Neural cell (in vitro differentiated cells): Measurements from ENCODE around the gene EIF4G3. TPM values are rescaled to one million over a fixed set of nuclear protein-coding genes. Genes with fewer than 3 reads are reported as not detected.

Experiments
- H2AFZ ChIP-seq: fragments of 200-600, 300-800 bp; sonication (generic), shearing (Covaris generic); 2 replicates; pipeline ENCODE4 v1.6.0; 2014; ENCODE audit warnings: low read depth, mild to moderate bottlenecking, antibody characterized with exemption, low read length, moderate library complexity
- H3F3A ChIP-seq: fragments of 200-600 bp; shearing (Covaris generic); 2 replicates; pipeline ENCODE4 v1.6.1; 2016; ENCODE audit warnings: mild to moderate bottlenecking, moderate library complexity, mixed read lengths, antibody characterized with exemption, low read length; ENCODE audit not compliant: insufficient read depth, poor library complexity, severe bottlenecking
- H3K27ac ChIP-seq: fragments of 200-600, 300-800 bp; sonication (generic), shearing (Covaris generic); 2 replicates; pipeline ENCODE4 v1.5.1; 2014; ENCODE audit warnings: mild to moderate bottlenecking, low read length, moderate library complexity
- H3K27me3 ChIP-seq: fragments of 300-800, 200-600 bp; sonication (generic), shearing (Covaris generic); 2 replicates; pipeline ENCODE4 v1.6.0; 2014; ENCODE audit warnings: mild to moderate bottlenecking, low read depth, low read length, moderate library complexity; ENCODE audit not compliant: insufficient read depth
- H3K36me3 ChIP-seq: fragments of 300-800, 200-600 bp; sonication (generic), shearing (Covaris generic); 2 replicates; pipeline ENCODE4 v1.5.1; 2014; ENCODE audit warnings: mild to moderate bottlenecking, antibody characterized with exemption, low read length, moderate library complexity; ENCODE audit not compliant: insufficient read depth
- H3K4me2 ChIP-seq: fragments of 300-800, 200-600 bp; sonication (generic), shearing (Covaris generic); 2 replicates; pipeline ENCODE4 v1.6.0; 2014; ENCODE audit warnings: mild to moderate bottlenecking, low read length
- H3K4me3 ChIP-seq: fragments of 300-800, 200-600 bp; sonication (generic), shearing (Covaris generic); 2 replicates; pipeline ENCODE4 v1.5.1; 2014; ENCODE audit warnings: mild to moderate bottlenecking, low read length, moderate library complexity
- H3K79me2 ChIP-seq: fragments of 200-600 bp; shearing (Covaris generic); replicated peaks from 2 replicates; pipeline ENCODE4 v1.6.0; 2014; ENCODE audit warnings: mild to moderate bottlenecking, low read length, moderate library complexity; ENCODE audit not compliant: insufficient read depth
- H3K9ac ChIP-seq: fragments of 300-800, 200-600 bp; sonication (generic), shearing (Covaris generic); 2 replicates; pipeline ENCODE4 v1.6.1; 2016; ENCODE audit warnings: mild to moderate bottlenecking, low read length, mixed read lengths
- H3K9me2 ChIP-seq: fragments of 200-600 bp; shearing (Covaris generic); 2 replicates; pipeline ENCODE4 v1.6.1; 2016; ENCODE audit warnings: mild to moderate bottlenecking, low read length, mixed read lengths; ENCODE audit not compliant: insufficient read depth
- H3K9me3 ChIP-seq: fragments of 200-600, 300-800 bp; sonication (generic), shearing (Covaris generic); 2 replicates; pipeline ENCODE4 v1.6.1; 2016; ENCODE audit warnings: mild to moderate bottlenecking, mixed run types, low read length, moderate library complexity, mixed read lengths
- H4K20me1 ChIP-seq: fragments of 200-600 bp; shearing (Covaris generic); 2 replicates; pipeline ENCODE4 v1.6.1; 2016; ENCODE audit warnings: mild to moderate bottlenecking, mixed run types; ENCODE audit not compliant: insufficient read depth
- CTCF ChIP-seq: fragments of 450-650 bp; IDR thresholded peaks from 2 replicates; pipeline ENCODE4 v1.5.1; 2014; ENCODE audit warnings: antibody characterized with exemption, mild to moderate bottlenecking, moderate library complexity; ENCODE audit not compliant: poor library complexity, severe bottlenecking
- EP300 ChIP-seq: fragments of 450-650 bp; conservative IDR thresholded peaks from 2 replicates; pipeline ENCODE4 v1.6.1; 2014; ENCODE audit warnings: antibody characterized with exemption, mild to moderate bottlenecking, moderate library complexity; ENCODE audit not compliant: poor library complexity, severe bottlenecking
- EZH2 ChIP-seq: fragments of 200-600, 300-800 bp; shearing (Covaris generic), sonication (generic); IDR thresholded peaks from 2 replicates; pipeline ENCODE4 v1.6.1; 2014; ENCODE audit warnings: antibody characterized with exemption, low read length, borderline replicate concordance, mild to moderate bottlenecking; ENCODE audit not compliant: insufficient read depth, poor library complexity, severe bottlenecking
- MXI1 ChIP-seq: fragments of 450-650 bp; conservative IDR thresholded peaks from 2 replicates; pipeline ENCODE4 v1.6.1; 2014; ENCODE audit warnings: antibody characterized with exemption, mild to moderate bottlenecking; ENCODE audit not compliant: poor library complexity, severe bottlenecking
- POLR2AphosphoS5 ChIP-seq: IDR thresholded peaks from 2 replicates; pipeline ENCODE4 v1.6.1; 2012
- RAD21 ChIP-seq: fragments of 450-650 bp; conservative IDR thresholded peaks from 2 replicates; pipeline ENCODE4 v1.6.1; 2014; ENCODE audit warnings: antibody characterized with exemption, mild to moderate bottlenecking, moderate library complexity
- REST ChIP-seq: IDR thresholded peaks from 2 replicates; pipeline ENCODE4 v1.6.1; 2012; ENCODE audit warnings: borderline replicate concordance
- TAF1 ChIP-seq: IDR thresholded peaks from 2 replicates; pipeline ENCODE4 v1.6.1; 2012; ENCODE audit warnings: low read depth
- polyA plus RNA-seq: library from polyadenylated mRNA; depleted of rRNA; stranded (reverse); fragments of >200 nt; gene quantifications from 2 replicates; pipeline ENCODE4 v1.2.3, GENCODE V29; 2014

The EIF4G3 gene
- polyA plus RNA-seq, 1 donor from 2014 or later: 56.9 TPM

- no peak for TF ChIP-seq REST
These were observed 175.7 kb downstream of the EIF4G3 start (continued) for GRCh38 chr1:21001042-21001441.

- H3K79me2 ChIP-seq: peaks cover 14% of the 10 kb centered on the region
- no peaks in the 10 kb centered on the region for H3F3A ChIP-seq
- no peaks in the 10 kb centered on the region for H3K9me2 ChIP-seq
- no peaks in the 10 kb centered on the region for H4K20me1 ChIP-seq
- H3K9me3 ChIP-seq: no peaks in the 10 kb centered on the region
- H3K9ac ChIP-seq: no peak overlapping the region
- no peak overlapping the region for H3K27ac ChIP-seq
- H3K4me2 ChIP-seq: no peak overlapping the region
- no peaks in the 10 kb centered on the region for H3K27me3 ChIP-seq
- no peaks in the 10 kb centered on the region for H3K36me3 ChIP-seq
- no peak overlapping the region for H3K4me3 ChIP-seq
- no peak overlapping the region for H2AFZ ChIP-seq
- TF ChIP-seq REST (no peak), MXI1 (no peak), TAF1 (no peak), CTCF (no peak), RAD21 (no peak), EZH2 (no peak), EP300 (no peak), POLR2AphosphoS5 (no peak)
These were observed 176.5 kb downstream of the EIF4G3 start for GRCh38 chr1:21000245-21000594.

- H3K9me2 ChIP-seq: no peaks in the 10 kb centered on the region
- H3K4me3 ChIP-seq: no peak overlapping the region
- H3F3A ChIP-seq: no peaks in the 10 kb centered on the region
- H4K20me1 ChIP-seq: no peaks in the 10 kb centered on the region
- no peaks in the 10 kb centered on the region for H3K9me3 ChIP-seq
- no peak overlapping the region for H2AFZ ChIP-seq
- H3K79me2 ChIP-seq: peaks cover 11% of the 10 kb centered on the region
- H3K9ac ChIP-seq: no peak overlapping the region
- TF ChIP-seq REST (no peak), MXI1 (no peak), RAD21 (no peak), CTCF (no peak), POLR2AphosphoS5 (no peak), EZH2 (no peak)
- H3K4me2 ChIP-seq: no peak overlapping the region
- H3K27ac ChIP-seq: no peak overlapping the region
- H3K36me3 ChIP-seq: no peaks in the 10 kb centered on the region
- no peaks in the 10 kb centered on the region for H3K27me3 ChIP-seq
These were observed 177.0 kb downstream of the EIF4G3 start for GRCh38 chr1:20999525-21000244.
